AG09309 (cell line): ENCODE measurements around the gene GREB1.

Source experiments
- DNase-seq: peaks from one replicate; pipeline ENCODE4 v3.0.0-alpha.2; 2010; ENCODE audit warnings: low read depth
- H3K4me3 ChIP-seq: 2 replicates; pipeline ENCODE4 v1.5.1; 2011; ENCODE audit warnings: mild to moderate bottlenecking, low read depth, low read length, moderate library complexity; ENCODE audit not compliant: control insufficient read depth
- CTCF ChIP-seq: IDR thresholded peaks from 2 replicates; pipeline ENCODE4 v1.5.1; 2011; ENCODE audit warnings: mild to moderate bottlenecking, low read depth, low read length, inconsistent platforms; ENCODE audit not compliant: insufficient read depth, control insufficient read depth; ENCODE audit errors: missing control alignments

The GREB1 gene

GRCh38 chr2:11676640-11677039 lies 142.8 kb downstream of the GREB1 start:
- H3K4me3 ChIP-seq, result no peak overlapping the region
- DNase-seq, result no peak
- TF ChIP-seq CTCF, result no peak

- TF ChIP-seq CTCF, result no peak
- no peak overlapping the region for H3K4me3 ChIP-seq
- no peak for DNase-seq
Measured at GRCh38 chr2:11677136-11678055, 143.6 kb downstream of the GREB1 start.

- TF ChIP-seq CTCF, result no peak
Measured at GRCh38 chr2:11678306-11678960, 144.6 kb downstream of the GREB1 start.

GRCh38 chr2:11679016-11679415 lies 145.2 kb downstream of the GREB1 start:
- no peak for TF ChIP-seq CTCF
- H3K4me3 ChIP-seq, result no peak overlapping the region
- DNase-seq, result no peak

More at GRCh38 chr2:11678306-11678960, 144.6 kb downstream of the GREB1 start:
- no peak overlapping the region for H3K4me3 ChIP-seq
- DNase-seq, result no peak

GRCh38 chr2:11679486-11680181 lies 145.8 kb downstream of the GREB1 start:
- H3K4me3 ChIP-seq, result no peak overlapping the region
- no peak for TF ChIP-seq CTCF
- DNase-seq, result no peak

GRCh38 chr2:11680182-11680900 lies 146.5 kb downstream of the GREB1 start:
- H3K4me3 ChIP-seq, result no peak overlapping the region
- DNase-seq, result no peak

More at GRCh38 chr2:11680182-11680900, 146.5 kb downstream of the GREB1 start:
- TF ChIP-seq CTCF, result no peak
